GM18870 (cell line): Measurements from ENCODE around the gene SSH2.

Experiments
- ATAC-seq: cut with Tn5 transposase; IDR thresholded peaks from one replicate; pipeline ENCODE4 v1.9.1; 2021; ENCODE audit warnings: moderate library complexity; ENCODE audit not compliant: unreplicated experiment

SSH2 gene

GRCh38 chr17:29582254-29582765 lies 347.7 kb downstream of the SSH2 start:
- ATAC-seq: no peak

- no peak for ATAC-seq
These were observed 348.3 kb downstream of the SSH2 start for GRCh38 chr17:29581583-29582253.

- peak; percentile 62 for ATAC-seq
These were observed 349.9 kb downstream of the SSH2 start for GRCh38 chr17:29579866-29580771.

- ATAC-seq: no peak
These were observed 351.2 kb downstream of the SSH2 start for GRCh38 chr17:29578626-29579485.

GRCh38 chr17:29577385-29578211 lies 352.4 kb downstream of the SSH2 start:
- ATAC-seq: no peak

GRCh38 chr17:29577001-29577370 lies 353.0 kb downstream of the SSH2 start:
- ATAC-seq: no peak

GRCh38 chr17:29576214-29577000 lies 353.6 kb downstream of the SSH2 start:
- no peak for ATAC-seq
